ENCODE results near the gene SELENOH. TPM values are rescaled to one million over a fixed set of nuclear protein-coding genes. Genes with fewer than 3 reads are reported as not detected.

SELENOH gene
- total and polyA plus RNA-seq, 2 of the 8 experiments (the other 6 are each of a cell fraction or from before 2014, with no cell fraction given): 243 to 264 TPM

DNA sequence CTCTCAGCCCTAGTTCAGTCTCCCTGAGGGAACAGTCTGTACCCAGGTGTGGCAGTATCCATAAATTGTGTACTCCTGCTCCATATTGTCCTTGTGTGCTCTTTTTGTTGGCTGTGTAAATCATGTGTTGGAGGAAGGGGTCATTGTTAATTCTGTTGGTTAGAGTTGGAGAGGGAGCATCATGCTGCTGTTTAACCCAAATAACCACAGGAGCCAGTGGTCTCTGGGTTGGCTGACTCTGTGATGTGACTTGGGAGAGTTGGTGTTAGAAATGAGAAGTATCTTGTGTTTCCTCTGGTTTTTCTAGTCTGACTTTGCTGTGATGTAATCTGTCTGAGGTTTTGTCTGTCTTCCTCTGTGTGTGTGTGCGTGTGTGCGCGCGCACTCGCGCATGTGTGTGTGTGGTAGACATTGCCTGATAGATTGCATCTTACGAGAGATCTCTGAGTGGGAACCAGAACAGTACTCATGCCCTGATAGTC is 50.8 kb downstream of the SELENOH start:
- H2BK20ac ChIP-seq (ENCODE audit: low read length): no peak overlapping the region
- H4K8ac ChIP-seq (ENCODE audit: extremely low read depth, insufficient read depth, low read length): no peak overlapping the region
- ChIA-PET CTCF (ENCODE audit: partially characterized antibody) (interaction anchor here (0.7 to 2.0 kb wide), 5 partner anchors 9 to 265 kb away, joined by 3 to 12 read pairs (median 3); partner anchors contain the start of gene BTBD18), POLR2A (ENCODE audit: partially characterized antibody) (interaction anchor here (0.7 to 3.0 kb wide), 5 partner anchors 8 to 55 kb away, joined by 3 to 14 read pairs (median 7); partner anchors contain the start of gene CTNND1)
- H3K23ac ChIP-seq (ENCODE audit: insufficient read length): no peak overlapping the region
- DNase-seq (ENCODE audit: low read depth in 1 of 2, low spot score in 2 of 2): no peak
- H3K14ac ChIP-seq (ENCODE audit: insufficient read length): no peak overlapping the region
- H2BK5ac ChIP-seq (ENCODE audit: low read depth, low read length): 0 out of 2 replicates have a peak overlapping the region, but pooled peaks have one; percentile 42
- peaks cover 3 to 86% of the 10 kb centered on the region in 2 experiments; a peak in 3 of 4 replicates for H3K79me2 ChIP-seq (ENCODE audit: control insufficient read depth in 1 of 2, insufficient read depth in 2 of 2, low read length in 2 of 2)
- no peak overlapping the region for H3K4me2 ChIP-seq (ENCODE audit: insufficient read depth in 1 of 2, low read depth in 2 of 2, low read length in 2 of 2)
- no peak overlapping the region for H3K27ac ChIP-seq (ENCODE audit: low read depth, low read length)
- TF ChIP-seq TEAD4 (IDR thresholded peaks at IDR 0.05; ENCODE audit: low read depth, low read length): no peak
- no peak for TF ChIP-seq MAFK (IDR thresholded peaks at IDR 0.05; ENCODE audit: low read depth, low read length)
- TF ChIP-seq TCF12 (IDR thresholded peaks at IDR 0.05; ENCODE audit: low read depth, low read length): no peak
- TF ChIP-seq MAX (IDR thresholded peaks at IDR 0.05): no peak
- H2BK15ac ChIP-seq (ENCODE audit: low read length): no peak overlapping the region
- no peak overlapping the region for H2AFZ ChIP-seq (ENCODE audit: low read length)
- H3K56ac ChIP-seq (replicated peaks; ENCODE audit: insufficient read length, low read depth, low read length): no peak overlapping the region
- no peak overlapping the region for H2BK120ac ChIP-seq (replicated peaks; ENCODE audit: low read depth, low read length)
- 97% methylated on average over 7 of the region's 7 CpGs; no CpG with 5 or more reads in 1 of the 2 experiments for WGBS, 2 experiments (ENCODE audit: extremely low coverage in 1 of 2, insufficient coverage in 1 of 2, insufficient read length in 1 of 2, insufficient replicate concordance in 2 of 2, low coverage in 1 of 2, low lambda C conversion rate in 2 of 2, missing lambda C conversion rate in 1 of 2)
- no peak for FAIRE-seq
- H2BK12ac ChIP-seq (ENCODE audit: low read depth, low read length): no peak overlapping the region
- H4K91ac ChIP-seq (replicated peaks; ENCODE audit: insufficient read length, low read length): no peak overlapping the region
- peaks cover 3 to 5% of the 10 kb centered on the region in 2 experiments for H4K20me1 ChIP-seq (replicated peaks in 1 of 2; ENCODE audit: control insufficient read depth in 1 of 2, insufficient read depth in 2 of 2, low read length in 2 of 2)
- H3K23me2 ChIP-seq (ENCODE audit: low read depth, low read length): no peaks in the 10 kb centered on the region
- no peaks in the 10 kb centered on the region for H3K27me3 ChIP-seq (replicated peaks in 1 of 4; ENCODE audit: control insufficient read depth in 3 of 4, extremely low read depth in 1 of 4, insufficient read depth in 3 of 4, low read length in 3 of 4)
- H4K5ac ChIP-seq (ENCODE audit: insufficient read length, low read depth, low read length): no peak overlapping the region
- no peak overlapping the region for H3K18ac ChIP-seq (ENCODE audit: extremely low read depth, low read length)
- no peak overlapping the region for H2AK5ac ChIP-seq (ENCODE audit: low read depth, low read length)
- no peaks in the 10 kb centered on the region for H3K9me3 ChIP-seq (ENCODE audit: insufficient read depth in 2 of 2, low read depth in 1 of 2, low read length in 1 of 2)
- no peak overlapping the region for H3K4me3 ChIP-seq (ENCODE audit: extremely low read depth in 1 of 4, insufficient read depth in 2 of 4, low read depth in 3 of 4, low read length in 4 of 4)
- H3K79me1 ChIP-seq (ENCODE audit: low read depth, low read length): peaks cover 12% of the 10 kb centered on the region
- H3K9ac ChIP-seq (replicated peaks in 1 of 4; ENCODE audit: extremely low read depth in 1 of 4, low read depth in 3 of 4, low read length in 3 of 4): no peak overlapping the region
- H3K36me3 ChIP-seq (ENCODE audit: control insufficient read depth in 2 of 4, insufficient read depth in 4 of 4, low read length in 3 of 4): peaks cover 9 to 31% (median 22%) of the 10 kb centered on the region in 4 experiments
- H3K4me1 ChIP-seq (replicated peaks in 1 of 4; ENCODE audit: control insufficient read depth in 3 of 4, insufficient read depth in 4 of 4, low read length in 3 of 4): peaks cover 0 to 9% (median 3%) of the 10 kb centered on the region in 4 experiments; a peak in 3 of 7 replicates
- H3K4ac ChIP-seq (replicated peaks; ENCODE audit: insufficient read length, low read depth, low read length): no peak overlapping the region
